ENCODE results near the gene HDAC4.

Gene HDAC4

GRCh38 chr2:239310401-239311061, 90.3 kb downstream of the HDAC4 start:
- no peaks in the 10 kb centered on the region for H3K4me1 ChIP-seq (ENCODE audit: insufficient read depth, low read length, severe bottlenecking)
- H3K27ac ChIP-seq (ENCODE audit: low read depth, low read length, poor library complexity, severe bottlenecking) = no peak overlapping the region
- H3K9me3 ChIP-seq (ENCODE audit: low read length) = peaks cover 3% of the 10 kb centered on the region; the same call in 1 of the 2 replicates
- TF ChIP-seq CTCF (IDR thresholded peaks at IDR 0.05; ENCODE audit: low read length) (no peak), EZH2 (IDR thresholded peaks at IDR 0.05; ENCODE audit: borderline replicate concordance, low read length) (no peak)
- no peaks in the 10 kb centered on the region for H3K79me2 ChIP-seq (ENCODE audit: insufficient read depth, low read length)
- H4K20me1 ChIP-seq (ENCODE audit: insufficient read depth, low read length) = no peaks in the 10 kb centered on the region
- H3F3A ChIP-seq (ENCODE audit: insufficient read depth, low read length) = no peaks in the 10 kb centered on the region
- H2AFZ ChIP-seq (ENCODE audit: low read length) = no peak overlapping the region
- no peak overlapping the region for H3K9ac ChIP-seq (ENCODE audit: low read length)
- H3K4me3 ChIP-seq (ENCODE audit: low read depth, low read length, poor library complexity, severe bottlenecking) = no peak overlapping the region
- H3K9me2 ChIP-seq (ENCODE audit: low read depth, low read length) = no peaks in the 10 kb centered on the region
- H3K27me3 ChIP-seq (ENCODE audit: insufficient read depth, low read length) = peaks cover 6% of the 10 kb centered on the region; the same call in 1 of the 2 replicates
- H3K4me2 ChIP-seq (ENCODE audit: low read length) = no peak overlapping the region
- no peaks in the 10 kb centered on the region for H3K36me3 ChIP-seq (ENCODE audit: insufficient read depth, low read length)

DNA sequence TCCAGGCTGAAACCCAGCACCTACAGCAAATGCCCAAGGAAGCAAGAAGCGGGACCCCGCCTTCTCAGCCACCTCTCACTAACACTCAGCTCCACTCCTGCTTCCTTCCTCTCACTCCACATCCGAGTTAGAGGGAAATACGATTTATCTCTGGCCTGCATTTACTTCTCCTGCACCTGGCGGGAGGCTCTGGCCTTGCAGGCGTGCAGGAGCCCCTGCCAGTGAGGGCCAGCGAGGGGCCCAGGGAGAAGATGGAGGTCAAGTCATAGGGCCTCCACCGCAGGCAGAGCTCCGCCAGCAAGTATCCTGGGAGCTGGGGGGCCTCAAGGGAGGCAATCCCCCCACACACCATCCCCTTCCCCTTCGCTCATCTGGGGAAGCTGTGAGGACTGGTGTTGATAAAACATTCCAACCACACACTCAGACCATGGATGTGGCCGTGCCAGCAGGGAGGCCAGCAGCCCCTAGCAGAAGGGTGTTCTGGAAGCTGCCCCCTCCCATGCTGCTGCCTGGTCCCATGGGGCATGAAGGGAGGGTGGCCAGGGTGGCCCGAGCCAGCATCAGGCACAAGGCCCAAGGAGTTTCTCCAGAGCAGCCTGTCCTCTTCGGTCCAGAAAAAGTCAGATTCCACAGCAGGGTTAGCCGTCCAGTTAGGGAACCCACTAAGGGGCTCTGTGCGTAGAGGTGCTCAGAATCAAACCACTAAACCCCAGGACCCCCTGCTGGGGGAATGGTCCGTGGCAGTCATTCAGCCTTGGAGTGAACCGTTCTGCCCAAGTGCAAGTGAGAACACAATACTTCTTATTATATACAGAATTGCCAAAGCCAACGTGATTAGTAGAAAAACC, 91.2 kb downstream of the HDAC4 start:
- Histone ChIP-seq H3K27ac (ENCODE audit: low read depth, low read length, poor library complexity, severe bottlenecking) (no peak overlapping the region), H4K20me1 (ENCODE audit: insufficient read depth, low read length) (no peaks in the 10 kb centered on the region)

More for the DNA sequence above, 91.2 kb downstream of the HDAC4 start:
- Histone ChIP-seq H3K9me3 (ENCODE audit: low read length) (peaks cover 1% of the 10 kb centered on the region; the same call in 1 of the 2 replicates), H3K4me2 (ENCODE audit: low read length) (no peak overlapping the region), H2AFZ (ENCODE audit: low read length) (no peak overlapping the region), H3K79me2 (ENCODE audit: insufficient read depth, low read length) (no peaks in the 10 kb centered on the region), H3K4me3 (ENCODE audit: low read depth, low read length, poor library complexity, severe bottlenecking) (no peak overlapping the region), H3K36me3 (ENCODE audit: insufficient read depth, low read length) (no peaks in the 10 kb centered on the region), H3K9ac (ENCODE audit: low read length) (no peak overlapping the region), H3K4me1 (ENCODE audit: insufficient read depth, low read length, severe bottlenecking) (no peaks in the 10 kb centered on the region), H3K27me3 (ENCODE audit: insufficient read depth, low read length) (peaks cover under 1% of the 10 kb centered on the region; the same call in 1 of the 2 replicates), H3F3A (ENCODE audit: insufficient read depth, low read length) (no peaks in the 10 kb centered on the region), H3K9me2 (ENCODE audit: low read depth, low read length) (no peaks in the 10 kb centered on the region)
- TF ChIP-seq EZH2 (IDR thresholded peaks at IDR 0.05; ENCODE audit: borderline replicate concordance, low read length) (no peak), CTCF (IDR thresholded peaks at IDR 0.05; ENCODE audit: low read length) (no peak)
